Fibroblast of skin of right quadriceps (primary cell): ENCODE data around the gene GIN1.
"Not testable (repeated sequence)": the region's sequence is repeated elsewhere in the genome, so short reads cannot be mapped to it uniquely, and the experiment has no call there.

ENCODE experiments used
- DNase-seq: peaks from one replicate; pipeline ENCODE4 v3.0.0-alpha.2; 2013

Gene GIN1, protein sequence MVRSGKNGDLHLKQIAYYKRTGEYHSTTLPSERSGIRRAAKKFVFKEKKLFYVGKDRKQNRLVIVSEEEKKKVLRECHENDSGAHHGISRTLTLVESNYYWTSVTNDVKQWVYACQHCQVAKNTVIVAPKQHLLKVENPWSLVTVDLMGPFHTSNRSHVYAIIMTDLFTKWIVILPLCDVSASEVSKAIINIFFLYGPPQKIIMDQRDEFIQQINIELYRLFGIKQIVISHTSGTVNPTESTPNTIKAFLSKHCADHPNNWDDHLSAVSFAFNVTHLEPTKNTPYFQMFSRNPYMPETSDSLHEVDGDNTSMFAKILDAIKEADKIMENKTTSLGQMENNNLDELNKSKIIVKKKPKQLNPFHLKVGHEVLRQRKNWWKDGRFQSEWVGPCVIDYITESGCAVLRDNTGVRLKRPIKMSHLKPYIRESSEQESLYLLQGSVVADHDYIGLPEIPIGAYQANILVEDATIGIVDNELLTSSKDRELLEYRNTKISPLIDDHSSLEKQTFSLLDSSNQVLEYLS

DNA sequence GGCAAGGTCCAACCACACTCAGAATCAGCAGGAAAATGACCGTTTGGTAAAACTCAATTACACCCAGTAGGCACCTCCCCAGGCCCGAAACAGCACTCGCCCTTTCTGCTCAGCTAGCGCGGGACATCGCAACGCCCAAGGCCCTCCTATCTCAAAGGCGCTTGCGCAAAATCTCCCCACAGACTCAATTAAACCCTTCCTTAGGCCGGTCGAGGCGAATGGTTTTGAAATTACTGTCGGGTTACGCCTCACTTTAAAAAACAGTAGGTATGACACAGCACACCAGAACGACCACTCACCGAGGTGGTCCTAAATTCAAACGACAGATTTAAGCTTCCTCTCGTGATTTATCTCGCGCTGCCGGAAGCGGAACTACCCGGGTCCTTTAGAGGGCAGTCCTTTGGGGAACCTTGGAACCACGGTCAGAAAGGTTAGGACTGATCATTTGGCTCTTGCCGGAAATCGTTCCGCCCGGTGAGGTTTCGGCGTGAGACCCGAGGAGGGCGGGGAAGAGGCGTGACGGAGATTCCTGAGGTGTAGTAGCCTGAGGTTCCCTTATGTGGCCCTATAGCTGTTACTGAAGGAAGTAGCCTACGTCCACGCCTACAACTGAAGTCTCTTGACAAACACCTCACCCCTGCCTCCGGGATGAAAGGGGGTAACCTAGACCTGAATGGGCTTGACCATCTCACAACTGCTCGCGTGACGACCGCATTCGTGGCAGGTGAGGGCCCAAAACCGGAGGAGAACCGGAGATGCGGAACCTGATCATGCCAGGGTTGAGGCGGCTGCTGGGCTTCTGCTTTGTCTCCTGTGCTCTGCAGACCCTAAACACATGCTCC, at the start of gene GIN1, which contains the start of gene PPIP5K2:
Gene GIN1, minus strand, starts transcription at position 374 of the 842 bp plus-strand sequence. CDS start 11,431 bp downstream, outside the sequence.
Gene PPIP5K2, plus strand, starts transcription at position 537 of the 842 bp plus-strand sequence. CDS start 9,289 bp downstream, outside the sequence.
- peak; percentile 99 for DNase-seq

DNA sequence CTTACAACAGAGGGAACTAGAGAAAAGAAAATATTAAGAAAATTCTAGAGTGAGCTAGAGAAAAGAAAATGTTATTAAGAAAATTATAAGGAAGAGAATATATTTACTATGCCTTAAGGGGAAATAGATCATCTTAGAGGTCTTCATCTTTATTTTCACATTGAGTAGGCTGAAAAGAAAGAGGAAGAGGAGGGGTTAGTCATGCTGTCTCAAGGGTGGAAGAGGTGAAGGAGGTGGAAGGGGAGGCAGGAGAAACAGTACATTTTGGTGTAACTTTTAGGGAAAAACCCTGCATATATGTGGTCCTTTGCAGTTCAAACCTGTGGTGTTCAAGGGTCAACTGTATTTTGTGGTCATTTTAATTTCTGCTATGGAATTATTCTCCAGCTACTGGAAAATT, 46.8 kb upstream of the GIN1 start:
- no peak for DNase-seq

DNA sequence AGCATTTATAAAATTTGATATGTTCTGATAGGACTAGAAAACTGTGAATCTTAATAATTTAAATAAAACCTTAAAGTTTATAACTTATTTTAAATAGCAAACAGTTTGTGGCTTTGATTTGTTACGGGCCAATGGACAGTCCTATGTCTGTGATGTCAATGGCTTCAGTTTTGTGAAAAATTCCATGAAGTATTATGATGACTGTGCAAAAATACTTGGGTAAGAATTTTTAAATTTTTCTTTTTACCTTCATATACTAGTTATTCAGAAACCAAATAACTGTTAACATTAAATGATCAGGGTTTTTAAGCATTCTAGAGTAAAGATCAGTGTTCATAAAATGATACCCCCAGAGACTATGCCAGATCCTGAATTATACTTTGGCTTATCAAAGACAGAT, 31.2 kb upstream of the GIN1 start:
- no peak for DNase-seq

DNA sequence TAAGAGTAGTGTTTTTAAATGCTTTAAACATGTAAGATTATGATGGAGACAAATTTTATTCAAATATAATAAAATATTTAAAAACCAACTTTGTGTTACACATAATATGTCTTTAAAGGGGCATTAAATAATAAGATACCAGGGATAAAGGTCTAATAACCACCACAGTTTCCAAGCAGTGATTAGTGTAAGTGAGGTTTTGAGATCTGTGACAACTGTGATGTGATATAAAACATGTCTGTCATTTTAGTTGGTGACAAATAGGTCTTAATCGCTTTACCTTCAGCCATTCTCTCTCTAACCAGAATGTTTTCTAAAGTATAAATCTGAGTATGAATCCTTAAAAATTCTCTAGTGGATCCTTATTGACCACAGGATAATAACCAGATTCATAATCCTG, 28.3 kb upstream of the GIN1 start:
- no peak for DNase-seq

DNA sequence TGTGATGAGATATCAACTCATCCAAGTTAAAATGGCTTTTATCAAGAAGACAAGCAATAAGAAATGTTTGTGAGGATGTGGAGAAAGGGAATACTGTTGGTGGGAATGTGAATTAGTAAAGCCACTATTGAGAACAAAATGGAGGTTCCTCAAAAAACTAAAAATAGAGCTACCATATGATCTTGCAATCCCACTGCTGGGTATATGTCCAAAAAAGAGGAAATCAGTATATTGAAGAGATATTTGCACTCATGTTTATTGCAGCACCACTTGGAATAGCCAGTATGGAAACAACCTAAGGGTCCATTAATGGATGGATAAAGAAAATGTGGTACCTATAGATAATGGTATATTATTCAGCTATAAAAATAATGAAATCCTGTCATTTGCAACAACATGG, 25.3 kb upstream of the GIN1 start:
- DNase-seq: no peak

DNA sequence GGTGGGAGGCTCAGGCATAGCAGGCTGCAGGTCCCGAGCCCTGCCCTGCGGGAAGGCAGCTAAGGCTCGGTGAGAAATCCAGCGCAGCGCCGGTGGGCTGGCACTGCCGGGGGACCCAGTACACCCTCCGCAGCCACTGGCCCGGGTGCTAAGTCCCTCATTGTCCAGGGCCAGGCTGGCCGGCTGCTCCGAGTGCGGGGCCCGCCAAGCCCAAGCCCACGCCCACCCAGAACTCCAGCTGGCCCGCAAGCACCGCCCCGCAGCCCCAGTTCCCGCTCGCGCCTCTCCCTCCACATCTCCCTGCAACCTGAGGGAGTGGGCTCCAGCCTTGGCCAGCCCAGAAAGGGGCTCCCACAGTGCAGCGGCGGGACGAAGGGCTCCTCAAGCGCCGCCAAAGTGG, 22.2 kb upstream of the GIN1 start:
- DNase-seq: not testable (repeated sequence)

DNA sequence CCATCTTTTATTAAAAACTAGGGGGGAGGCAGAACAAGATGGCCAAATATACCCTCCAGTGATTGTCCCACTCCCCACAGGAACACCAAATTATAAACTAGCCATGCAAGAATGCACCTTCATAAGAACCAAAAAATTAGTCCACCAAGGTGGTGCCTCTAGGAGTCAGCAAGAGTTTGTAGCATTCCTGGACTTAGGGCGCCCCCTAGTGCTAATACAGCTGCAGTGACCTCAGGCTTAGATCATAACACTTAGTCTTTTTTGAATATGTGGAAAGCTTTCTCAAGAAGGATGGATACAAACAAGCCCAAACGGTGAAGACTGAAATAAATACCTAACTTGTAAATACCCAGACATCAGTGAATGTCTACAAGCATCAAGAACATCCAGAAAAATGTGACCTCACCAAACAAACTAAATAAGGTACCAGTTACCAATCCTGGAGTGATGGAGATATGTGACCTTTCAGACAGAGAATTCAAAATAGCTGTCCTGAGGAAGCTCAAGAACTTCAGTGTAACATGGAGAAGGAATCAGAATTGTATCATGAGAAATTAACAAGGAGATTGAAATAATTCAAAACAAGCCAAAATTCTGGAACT, 19.4 kb upstream of the GIN1 start:
- DNase-seq: peak; percentile 65

DNA sequence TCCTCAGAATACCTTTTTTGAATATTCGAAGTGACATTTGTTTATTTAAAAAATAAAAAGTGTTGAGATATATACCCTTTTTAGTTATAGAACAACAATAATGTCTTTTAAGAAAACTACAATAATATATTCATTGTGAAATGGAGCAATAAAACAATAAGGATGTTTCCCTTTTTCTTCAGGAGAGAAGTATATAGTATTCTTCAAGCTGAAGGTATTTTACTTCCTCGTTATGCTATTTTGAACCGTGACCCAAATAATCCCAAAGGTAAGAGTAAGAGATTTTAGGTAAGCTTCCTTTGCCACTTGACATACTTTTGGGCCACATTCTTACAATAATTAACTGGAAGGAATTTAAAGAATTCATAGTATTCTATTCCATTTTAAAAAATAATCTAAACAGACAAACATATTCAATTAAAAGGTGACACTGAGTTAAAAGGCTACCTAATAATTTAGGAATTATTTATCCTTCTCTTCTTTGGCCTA, 18.3 kb upstream of the GIN1 start:
- DNase-seq: no peak

DNA sequence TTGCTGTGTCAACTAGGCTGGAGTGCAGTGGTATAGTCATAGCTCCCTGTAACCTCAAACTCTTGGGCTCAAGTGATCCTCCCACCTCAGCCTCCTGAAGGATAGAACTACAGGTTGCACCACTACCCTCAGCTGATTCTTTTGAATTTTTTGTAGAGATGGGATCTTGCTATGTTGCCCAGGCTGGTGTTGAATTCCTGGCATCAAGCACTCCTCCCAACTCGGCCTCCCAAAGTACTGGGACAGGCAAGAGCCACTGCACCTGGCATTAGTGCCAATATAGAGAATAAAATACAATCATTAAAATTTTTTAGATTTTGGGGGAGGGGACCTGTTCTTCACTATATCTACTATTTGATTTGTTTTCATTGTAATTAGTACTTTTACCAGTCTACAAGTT, 15.5 kb upstream of the GIN1 start:
- no peak for DNase-seq

DNA sequence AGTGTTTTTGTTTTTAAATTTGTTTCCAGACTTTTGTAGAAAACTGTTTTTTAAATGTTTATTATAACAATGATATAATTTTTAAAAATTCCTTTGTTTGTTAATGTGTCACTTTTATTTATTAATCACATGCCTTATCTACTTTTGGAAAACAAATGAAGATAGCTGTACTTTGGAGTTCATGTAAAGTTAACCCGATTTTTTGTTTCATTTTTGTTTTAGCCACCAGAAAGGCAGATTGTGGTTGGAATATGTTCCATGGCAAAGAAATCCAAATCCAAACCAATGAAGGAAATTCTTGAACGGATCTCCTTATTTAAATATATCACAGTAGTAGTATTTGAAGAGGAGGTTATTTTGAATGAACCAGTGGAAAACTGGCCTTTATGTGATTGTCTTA, 13.3 kb upstream of the GIN1 start:
- no peak for DNase-seq

DNA sequence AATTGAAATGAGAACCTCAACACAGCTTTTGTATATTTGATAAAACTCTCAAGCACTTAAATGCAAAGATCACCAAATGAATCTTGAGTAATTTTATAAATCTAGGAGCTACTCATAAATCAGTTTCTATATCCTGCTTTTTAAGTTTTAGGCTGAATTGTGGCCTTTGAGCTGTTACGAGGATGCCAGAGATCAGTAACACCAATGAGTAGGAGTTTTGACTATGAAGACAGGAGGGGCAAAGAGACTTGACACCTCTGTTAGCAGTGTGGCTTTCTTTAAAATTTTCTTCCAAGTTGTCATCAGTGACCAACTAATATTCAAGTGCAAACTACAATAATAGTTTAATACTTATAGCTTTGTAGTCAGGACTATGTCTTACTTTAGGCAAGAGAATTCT, 12.7 kb upstream of the GIN1 start:
- no peak for DNase-seq

DNA sequence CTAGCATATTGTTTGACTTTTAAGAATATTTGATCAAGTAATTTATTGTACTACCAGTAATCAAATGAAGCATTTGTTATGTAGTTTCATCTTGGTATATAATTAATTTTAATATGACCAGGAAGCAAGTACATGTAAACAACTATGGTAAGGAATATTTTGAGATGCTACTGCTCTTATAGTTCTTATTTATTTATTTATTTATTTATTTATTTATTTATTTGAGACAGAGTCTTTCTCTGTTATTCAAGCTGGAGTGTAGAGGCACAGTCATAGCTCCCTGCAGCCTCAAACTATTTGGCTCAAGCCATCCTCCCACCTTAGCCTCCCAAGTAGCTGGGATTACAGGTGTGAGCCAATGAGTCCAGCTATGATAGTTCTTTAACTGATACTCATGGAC, 8.3 kb upstream of the GIN1 start:
- DNase-seq: no peak

DNA sequence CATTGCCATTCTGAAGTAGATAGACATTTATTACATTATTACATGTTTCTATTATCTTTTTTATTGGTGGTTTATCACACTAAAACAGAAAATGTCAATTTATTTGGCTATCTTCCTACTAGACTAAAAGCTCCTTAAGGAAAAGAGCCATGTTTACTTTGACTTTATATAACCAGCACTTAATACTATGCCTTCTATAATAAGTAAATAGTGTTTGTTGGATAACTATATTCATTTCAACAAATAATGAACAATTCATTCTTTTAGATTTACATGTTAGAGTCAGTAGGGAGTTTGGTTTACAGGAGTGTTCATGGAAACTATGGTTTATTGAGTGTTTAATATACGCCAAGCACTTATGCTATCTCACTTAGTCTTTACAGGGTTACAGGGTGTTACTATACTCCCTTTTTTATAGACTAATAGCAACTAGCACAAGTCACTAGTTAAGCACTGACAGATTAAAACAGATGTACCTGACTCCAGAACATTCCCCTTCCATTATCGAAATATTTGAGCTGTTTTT, 7.4 kb upstream of the GIN1 start:
- no peak for DNase-seq

DNA sequence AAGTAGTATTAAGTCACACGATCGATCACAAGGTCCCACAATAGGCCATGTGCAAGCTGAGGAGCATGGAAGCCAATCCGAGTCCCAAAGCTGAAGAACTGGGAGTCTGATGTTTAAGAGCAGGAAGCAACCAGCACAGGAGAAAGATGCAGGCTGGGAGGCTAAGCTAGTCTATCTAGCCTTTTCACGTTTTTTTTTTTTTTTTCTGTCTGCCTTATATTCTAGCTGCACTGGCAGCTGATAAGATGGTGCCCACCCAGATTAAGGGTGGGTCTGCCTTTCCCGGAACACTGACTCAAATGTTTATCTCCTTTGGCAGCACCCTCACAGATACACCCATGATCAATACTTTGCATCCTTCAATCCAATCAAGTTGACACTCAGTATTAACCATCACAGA, 6.6 kb upstream of the GIN1 start:
- no peak for DNase-seq

DNA sequence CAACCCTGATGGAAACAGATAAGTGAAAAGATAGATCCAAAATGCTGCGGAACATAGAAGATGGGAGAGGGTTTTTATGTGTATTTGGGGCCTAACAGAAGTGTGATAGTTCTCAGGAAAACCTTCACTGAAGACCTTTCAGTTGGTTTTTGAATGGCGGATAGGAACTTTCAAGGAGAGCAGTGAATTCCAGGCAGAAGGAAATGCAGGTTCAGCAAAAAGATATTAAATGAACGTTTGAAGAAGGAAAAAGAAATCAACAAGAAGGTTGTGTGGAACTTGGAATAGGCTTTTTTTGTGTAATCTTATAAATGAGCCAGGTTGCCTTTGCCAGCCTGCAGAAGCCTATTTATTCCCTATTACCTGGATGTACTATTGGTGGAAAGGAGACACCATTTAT, 2.3 kb upstream of the GIN1 start:
- DNase-seq: no peak

DNA sequence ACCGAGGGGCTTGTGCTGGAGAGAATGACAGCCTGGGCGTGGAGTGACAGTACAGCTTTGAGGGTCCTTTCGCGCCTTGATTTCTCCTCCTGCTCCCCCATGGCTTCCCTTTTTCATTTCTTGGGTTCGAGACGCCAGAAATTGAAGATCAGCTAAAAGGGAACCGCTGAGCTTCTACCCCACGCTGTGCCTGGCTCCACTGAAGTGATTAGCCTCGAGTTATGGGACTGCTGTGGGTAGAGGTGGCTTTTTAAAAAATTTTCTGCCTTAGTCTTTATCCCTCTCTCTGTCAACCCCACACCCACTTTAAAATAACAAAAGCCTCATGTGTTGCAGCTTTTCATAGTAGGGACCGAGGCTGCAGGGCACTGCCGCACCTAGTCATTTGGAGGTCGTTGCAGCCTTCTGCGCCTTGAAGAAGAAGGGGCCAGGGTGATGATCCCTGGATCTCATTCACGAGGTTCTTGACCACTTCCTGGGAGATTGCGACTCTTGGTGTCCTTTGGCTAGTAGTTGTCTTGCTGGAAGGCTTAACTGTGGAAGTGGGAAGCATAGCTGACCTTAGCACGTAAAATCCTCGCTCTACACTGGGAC, 766 bp upstream of the GIN1 start:
- peak; percentile 1 for DNase-seq

DNA sequence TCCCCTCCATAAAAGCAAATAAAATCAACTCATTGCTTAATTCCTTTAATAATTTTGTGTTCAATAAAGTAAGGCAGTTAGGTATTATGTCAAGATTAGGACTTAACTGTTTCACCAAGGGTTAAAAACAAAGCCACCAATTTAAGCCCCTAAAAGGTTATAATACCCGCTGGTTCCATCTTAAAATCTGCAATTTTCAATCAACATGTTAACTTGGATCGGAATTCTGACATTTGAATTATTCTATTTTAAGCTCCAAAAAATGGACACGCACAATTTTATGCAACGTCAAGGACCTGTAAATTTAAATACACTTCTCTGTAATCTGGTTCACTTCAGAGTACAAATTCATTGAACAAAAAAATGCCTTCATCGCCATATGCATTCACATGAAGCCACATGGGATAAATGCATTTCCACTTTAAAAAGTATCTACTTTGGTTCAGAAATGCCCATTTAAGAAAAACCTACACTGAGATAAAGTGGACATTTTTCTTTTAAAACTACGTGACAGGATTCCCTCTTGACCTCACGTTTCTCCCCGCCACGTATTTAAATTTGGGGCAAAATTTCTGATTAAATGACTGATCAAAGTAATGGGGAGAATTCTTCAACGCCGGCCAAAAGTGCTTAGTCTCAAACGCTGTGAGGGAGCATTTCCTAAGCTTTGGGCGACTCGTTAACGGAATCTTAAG, 721 bp downstream of the GIN1 start:
- peak; percentile 17 for DNase-seq

DNA sequence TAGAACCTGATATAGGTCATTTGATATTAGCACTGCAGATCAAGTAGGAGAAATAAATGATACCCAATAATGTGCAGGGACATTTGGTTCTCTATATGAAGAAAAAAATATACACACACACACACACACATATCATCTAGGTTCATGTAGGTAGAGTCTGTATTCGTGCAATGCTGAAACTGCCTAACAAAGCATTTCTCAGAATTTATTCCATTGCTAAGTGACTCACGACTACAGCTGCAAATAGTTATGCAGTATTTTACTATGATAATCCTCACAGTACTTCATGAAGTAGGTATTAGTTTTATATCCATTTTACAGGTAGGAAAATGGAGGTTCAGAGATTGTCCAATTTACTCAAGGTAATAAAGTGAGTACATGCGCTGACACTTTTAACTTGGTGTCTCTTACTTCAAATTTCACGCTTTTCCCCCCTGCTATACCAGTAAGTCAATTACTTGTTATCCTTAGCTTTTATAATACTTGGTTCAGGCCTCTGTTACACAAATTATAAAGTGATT, 2.4 kb downstream of the GIN1 start:
- DNase-seq: peak; percentile 3

DNA sequence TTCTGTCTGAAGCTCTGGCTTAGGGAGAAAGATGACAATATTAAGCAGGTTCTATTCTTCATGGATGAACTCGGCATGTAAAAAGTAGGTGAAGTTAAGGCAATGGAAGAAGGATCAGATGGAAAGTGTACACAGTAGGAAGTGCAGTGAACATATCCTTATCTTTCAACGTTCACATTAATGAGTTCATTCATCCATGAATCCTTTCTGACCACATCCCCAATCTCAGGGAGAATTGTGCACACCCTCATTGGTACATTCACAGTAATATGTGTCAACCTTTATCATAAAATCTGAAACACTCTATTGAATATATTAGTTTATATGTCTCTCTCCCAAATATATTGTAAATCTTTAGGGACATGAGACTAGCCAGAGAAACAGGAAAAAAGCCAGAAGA, 5.5 kb downstream of the GIN1 start:
- no peak for DNase-seq

DNA sequence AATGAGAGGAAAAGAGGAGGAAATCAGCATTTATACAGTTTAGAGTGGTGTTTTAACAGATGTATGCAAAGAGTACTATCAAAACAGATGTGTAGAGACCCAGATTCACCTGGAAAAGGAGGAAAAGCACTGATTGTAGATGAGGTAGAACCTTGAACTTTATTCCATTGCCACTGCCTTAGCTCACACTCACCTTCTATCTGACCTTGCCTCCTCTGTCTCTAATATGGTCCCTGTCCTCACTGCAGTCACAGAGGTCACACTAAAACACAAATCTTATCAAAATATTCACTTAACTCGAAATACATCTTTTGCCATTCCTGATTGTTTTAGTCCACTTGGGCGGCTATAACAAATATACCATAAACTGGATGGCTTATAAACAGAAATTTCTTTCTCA, 7.0 kb downstream of the GIN1 start:
- DNase-seq: no peak

DNA sequence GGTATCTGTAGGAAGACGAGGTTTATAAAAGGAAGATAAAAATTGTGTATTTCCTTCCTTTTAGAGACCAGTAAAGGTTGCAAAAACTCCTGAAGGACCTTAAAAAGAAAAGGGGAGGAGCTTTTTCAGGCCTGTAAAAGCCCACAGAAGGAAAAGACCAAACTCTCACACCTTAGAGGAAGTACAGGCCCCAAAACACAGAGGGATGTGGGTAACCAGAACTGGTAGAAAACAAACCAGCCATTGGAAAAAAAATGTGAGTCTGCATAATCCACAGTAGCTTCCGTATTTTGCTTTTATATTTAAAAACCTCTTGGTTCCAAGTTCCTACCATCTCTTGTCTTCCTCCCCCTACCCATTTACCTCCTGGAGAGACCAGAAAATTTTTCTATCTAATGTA, 8.5 kb downstream of the GIN1 start:
- no peak for DNase-seq

DNA sequence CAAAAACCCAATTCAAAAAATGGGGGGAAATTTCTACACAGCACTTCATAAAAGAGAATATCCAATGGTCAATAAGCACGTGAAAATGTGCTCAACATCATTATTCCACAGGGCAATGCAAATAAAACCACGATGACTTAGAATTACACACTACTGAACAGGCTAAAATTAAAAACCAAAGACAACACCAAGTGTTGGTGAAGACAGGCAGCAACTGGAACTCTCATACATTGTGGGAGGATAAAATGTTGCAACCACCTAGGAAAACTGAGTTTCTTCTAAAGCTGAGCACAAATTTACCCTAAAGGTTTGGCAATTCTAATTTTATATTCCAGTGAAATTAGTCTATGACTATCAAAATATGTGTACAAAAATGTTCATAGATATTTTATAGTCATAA, 9.5 kb downstream of the GIN1 start:
- no peak for DNase-seq
